IMR-90 (cell line): Measurements from ENCODE around the gene BLVRB. TPM values are rescaled to one million over a fixed set of nuclear protein-coding genes. Genes with fewer than 3 reads are reported as not detected.

Experiments
- ATAC-seq: fragments of 200-7000 bp; cut with Tn5 transposase; 2 replicates; pipeline ENCODE4 v1.9.1; 2020; ENCODE audit warnings: low read depth, mild to moderate bottlenecking, moderate library complexity
- BruUV-seq: library from RNA; stranded (reverse); fragments of 400-500 nt; replicated peaks from 2 replicates; lab custom pipeline; 2021; lab: Mats Ljungman, UMichigan
- CTCF ChIA-PET: fragments of 300-600 bp; formaldehyde crosslinking; extraction: SDS; loops from one replicate; lab custom pipeline; 2021; ENCODE audit warnings: antibody characterized with exemption; lab: Yijun Ruan, JAX
- POLR2A ChIA-PET: fragments of 300-600 bp; sonication (Branson Sonifier 250); formaldehyde crosslinking; loops from one replicate; lab custom pipeline; 2022; ENCODE audit warnings: antibody characterized with exemption; ENCODE audit not compliant: unreplicated experiment; lab: Charles Lee
- DNase-seq: peaks from one replicate; pipeline ENCODE4 v3.0.0; 2013
- H2AFZ ChIP-seq: replicated peaks from 2 replicates; pipeline ENCODE3; 2013; ENCODE audit warnings: low read length, mild to moderate bottlenecking; ENCODE audit not compliant: poor library complexity
- H2AK5ac ChIP-seq: 2 replicates; pipeline ENCODE4 v1.6.1; 2013; ENCODE audit warnings: low read depth, low read length, inconsistent platforms
- H2AK9ac ChIP-seq: replicated peaks from 2 replicates; pipeline ENCODE3; 2013; ENCODE audit warnings: mild to moderate bottlenecking, low read depth, low read length, moderate library complexity; ENCODE audit not compliant: poor library complexity
- H2BK120ac ChIP-seq: 2 replicates; pipeline ENCODE4 v1.6.1; 2013; ENCODE audit warnings: low read depth, low read length, inconsistent platforms
- H2BK15ac ChIP-seq: 3 replicates; pipeline ENCODE4 v1.6.1; 2013; ENCODE audit warnings: low read depth, low read length, inconsistent platforms
- H2BK20ac ChIP-seq: 2 replicates; pipeline ENCODE4 v1.6.1; 2013; ENCODE audit warnings: low read depth, mild to moderate bottlenecking, inconsistent platforms, low read length, moderate library complexity
- H2BK5ac ChIP-seq: 2 replicates; pipeline ENCODE4 v1.6.1; 2013; ENCODE audit warnings: mild to moderate bottlenecking, low read depth, low read length, inconsistent platforms; ENCODE audit not compliant: poor library complexity, severe bottlenecking
- H3K14ac ChIP-seq: replicated peaks from 2 replicates; pipeline ENCODE4 v1.6.1; 2013; ENCODE audit warnings: low read depth, low read length, inconsistent platforms
- H3K18ac ChIP-seq: 2 replicates; pipeline ENCODE4 v1.6.1; 2013; ENCODE audit warnings: low read depth, low read length, control low read depth
- H3K23ac ChIP-seq: 2 replicates; pipeline ENCODE4 v1.6.1; 2013; ENCODE audit warnings: low read depth, low read length, inconsistent platforms
- H3K27ac ChIP-seq: 2 replicates; pipeline ENCODE4 v1.5.1; 2013; ENCODE audit warnings: mild to moderate bottlenecking, control low read depth, low read length; ENCODE audit not compliant: insufficient read depth
- H3K27me3 ChIP-seq: 2 replicates; pipeline ENCODE4 v1.6.1; 2013; ENCODE audit warnings: low read length; ENCODE audit not compliant: control insufficient read depth, insufficient read depth
- H3K36me3 ChIP-seq: 2 replicates; pipeline ENCODE4 v1.6.1; 2013; ENCODE audit warnings: low read length, mixed read lengths; ENCODE audit not compliant: control insufficient read depth, insufficient read depth
- H3K4ac ChIP-seq: 2 replicates; pipeline ENCODE4 v1.6.1; 2013; ENCODE audit warnings: low read depth, low read length, inconsistent platforms
- H3K4me1 ChIP-seq: 2 replicates; pipeline ENCODE4 v1.6.1; 2013; ENCODE audit warnings: low read length, mixed read lengths; ENCODE audit not compliant: control insufficient read depth, insufficient read depth
- H3K4me2 ChIP-seq: 2 replicates; pipeline ENCODE4 v1.6.1; 2013; ENCODE audit warnings: low read depth, mild to moderate bottlenecking, control low read depth, low read length, moderate library complexity
- H3K4me3 ChIP-seq: 2 replicates; pipeline ENCODE4 v1.5.1; 2013; ENCODE audit warnings: low read depth, mild to moderate bottlenecking, control low read depth, low read length, moderate library complexity; ENCODE audit not compliant: insufficient read depth
- H3K56ac ChIP-seq: 2 replicates; pipeline ENCODE4 v1.6.1; 2013; ENCODE audit warnings: low read length, inconsistent platforms; ENCODE audit not compliant: insufficient read depth; ENCODE audit errors: extremely low read depth
- H3K79me1 ChIP-seq, 2 experiments: 2 replicates each; pipeline ENCODE4 v1.6.1; 2013; ENCODE audit warnings: low read length in 2 of 2, inconsistent platforms in 1 of 2, low read depth in 1 of 2
- H3K9ac ChIP-seq: 2 replicates; pipeline ENCODE4 v1.6.1; 2013; ENCODE audit warnings: low read depth, low read length, control low read depth
- H3K9me1 ChIP-seq: 2 replicates; pipeline ENCODE4 v1.6.1; 2013; ENCODE audit warnings: low read length, inconsistent platforms; ENCODE audit not compliant: insufficient read depth
- H3K9me3 ChIP-seq: 2 replicates; pipeline ENCODE4 v1.6.1; 2013; ENCODE audit warnings: low read length; ENCODE audit not compliant: control insufficient read depth, insufficient read depth
- H4K20me1 ChIP-seq: 2 replicates; pipeline ENCODE4 v1.6.1; 2013; ENCODE audit warnings: low read length, inconsistent platforms; ENCODE audit not compliant: insufficient read depth
- H4K5ac ChIP-seq: 2 replicates; pipeline ENCODE4 v1.6.1; 2013; ENCODE audit warnings: mild to moderate bottlenecking, low read depth, low read length, control low read depth
- H4K8ac ChIP-seq, 2 experiments: 2 replicates each; pipeline ENCODE4 v1.6.1; 2013; ENCODE audit warnings: low read depth in 2 of 2, low read length in 2 of 2, control low read depth in 1 of 2, inconsistent platforms in 1 of 2
- H4K91ac ChIP-seq: 2 replicates; pipeline ENCODE4 v1.6.1; 2013; ENCODE audit warnings: low read depth, low read length, inconsistent platforms; ENCODE audit not compliant: insufficient read depth
- CEBPB ChIP-seq: IDR thresholded peaks from 2 replicates; pipeline ENCODE4 v1.6.1; 2012; ENCODE audit warnings: low read depth, low read length, improper control_type of control experiment
- CHD1 ChIP-seq: IDR thresholded peaks from 2 replicates; pipeline ENCODE4 v1.6.1; 2012; ENCODE audit warnings: low read depth, low read length, improper control_type of control experiment
- CTCF ChIP-seq: conservative IDR thresholded peaks from 2 replicates; pipeline ENCODE4 v1.5.1; 2012; ENCODE audit warnings: mild to moderate bottlenecking, low read depth, low read length, improper control_type of control experiment
- ELK1 ChIP-seq: fragments of 150-350 bp; IDR thresholded peaks from 2 replicates; pipeline ENCODE4 v1.6.1; 2016; ENCODE audit warnings: low read depth, mild to moderate bottlenecking, low read length, moderate library complexity, borderline replicate concordance
- FOS ChIP-seq: fragments of 150-350 bp; IDR thresholded peaks from 2 replicates; pipeline ENCODE4 v1.6.1; 2016; ENCODE audit warnings: low read depth, low read length
- MAFK ChIP-seq: IDR thresholded peaks from 2 replicates; pipeline ENCODE4 v1.6.1; 2012; ENCODE audit warnings: low read depth, low read length, improper control_type of control experiment
- NFE2L2 ChIP-seq: fragments of 150-350 bp; IDR thresholded peaks from 2 replicates; pipeline ENCODE4 v1.6.1; 2016; ENCODE audit warnings: low read depth, mild to moderate bottlenecking, low read length
- RCOR1 ChIP-seq: IDR thresholded peaks from 2 replicates; pipeline ENCODE4 v1.6.1; 2012; ENCODE audit warnings: mild to moderate bottlenecking, low read length, improper control_type of control experiment; ENCODE audit not compliant: insufficient replicate concordance
- RFX5 ChIP-seq: IDR thresholded peaks from 2 replicates; pipeline ENCODE4 v1.8.0; 2012; ENCODE audit warnings: low read depth, mild to moderate bottlenecking, low read length, moderate library complexity
- SMC3 ChIP-seq: fragments of 150-350 bp; IDR thresholded peaks from 2 replicates; pipeline ENCODE4 v1.6.1; 2016; ENCODE audit warnings: low read depth, mild to moderate bottlenecking, antibody characterized with exemption, low read length, moderate library complexity
- WGBS, 2 experiments: methylation state at CpG; one replicate each; pipeline versions ENCODE4 v1.1.5 to v1.1.7; 2013; ENCODE audit warnings: missing lambda C conversion rate in 2 of 2; ENCODE audit not compliant: insufficient read length in 1 of 2; ENCODE audit errors: extremely low coverage in 2 of 2; 5-methylcytosine and 5-hydroxymethylcytosine counted together
- dilution Hi-C: fragments of 300-500 bp; cut with HindIII; formaldehyde crosslinking; loops from one replicate; pipeline ENCODE4 v1.14.3; 2018; ENCODE audit warnings: low sequenced_read_pairs; ENCODE audit not compliant: unreplicated experiment
- in situ Hi-C: fragments of 300-500 bp; cut with MboI; formaldehyde crosslinking; loops from 3 replicates; pipeline ENCODE4 v1.14.3; 2019; ENCODE audit warnings: low sequenced_read_pairs, inconsistent platforms, mixed read lengths
- intact Hi-C: fragments of 100-400 bp; cut with micrococcal nuclease; formaldehyde crosslinking; loops from 2 replicates; pipeline ENCODE4 v1.10.0; 2022
- polyA plus RNA-seq, 3 experiments: library from polyadenylated mRNA; depleted of rRNA; stranded (reverse); fragments of >200 nt; gene quantifications; 2 replicates each; pipeline ENCODE4 v1.2.3, GENCODE V29; 2012; ENCODE audit warnings: low replicate concordance in 1 of 3
- total RNA-seq: library from RNA; depleted of rRNA; stranded (reverse); fragments of >200 nt; gene quantifications from 2 replicates; pipeline ENCODE4 v1.2.3, GENCODE V29; 2012

The BLVRB gene
- total and polyA plus RNA-seq, 2 of the 4 experiments (the other 2 are of a cell fraction), result 65.2 to 102 TPM

- BruUV-seq, result no TSS peak
- Histone ChIP-seq H2AK5ac (no peak overlapping the region), H3K27ac (no peak overlapping the region), H3K4me1 (no peaks in the 10 kb centered on the region), H2BK15ac (no peak overlapping the region), H4K5ac (no peak overlapping the region), H3K23ac (no peak overlapping the region), H4K91ac (no peak overlapping the region), H3K4me3 (no peak overlapping the region), H3K4ac (no peak overlapping the region), H3K9me3 (no peaks in the 10 kb centered on the region), H2AK9ac (peak overlapping the region; percentile 55), H3K56ac (no peak overlapping the region), H3K79me1 (no peaks in the 10 kb centered on the region), H4K8ac (no peak overlapping the region), H2BK120ac (no peak overlapping the region), H2BK5ac (no peak overlapping the region), H3K18ac (no peak overlapping the region), H3K36me3 (no peaks in the 10 kb centered on the region), H3K27me3 (no peaks in the 10 kb centered on the region), H3K14ac (no peak overlapping the region), H2AFZ (no peak overlapping the region), H3K9ac (no peak overlapping the region), H3K4me2 (no peak overlapping the region), H2BK20ac (no peak overlapping the region), H4K20me1 (no peaks in the 10 kb centered on the region), H3K9me1 (peaks cover 6% of the 10 kb centered on the region; the same call in 1 of the 2 replicates)
- TF ChIP-seq ELK1, result no peak
- TF ChIP-seq NFE2L2, result no peak
- TF ChIP-seq CTCF, result no peak
- TF ChIP-seq CHD1, result no peak
- no peak for TF ChIP-seq RFX5
- no peak for TF ChIP-seq RCOR1
- no peak for TF ChIP-seq CEBPB
- no peak for TF ChIP-seq MAFK
- TF ChIP-seq FOS, result no peak
- no peak for TF ChIP-seq SMC3
- DNase-seq (no peak), ATAC-seq (no peak)
- ChIA-PET POLR2A (no interaction called here), CTCF (no interaction called here)
- intact Hi-C loops (no loop called here), in situ Hi-C loops (no loop called here), dilution Hi-C loops (no loop called here)
- 64% methylated on average over 6 of the region's 16 CpGs; no CpG with 5 or more reads in 1 of the 2 experiments for WGBS, 2 experiments
Measured at GRCh38 chr19:40411125-40411842, 54.3 kb downstream of the BLVRB start.
